HepG2 (cell line): ENCODE data around the gene HOXA6. TPM values are rescaled to one million over a fixed set of nuclear protein-coding genes. Genes with fewer than 3 reads are reported as not detected.

Source experiments
- ATAC-seq: fragments of 200-7000 bp; cut with Tn5 transposase; 3 replicates; pipeline ENCODE4 v1.9.1; 2020; ENCODE audit warnings: mild to moderate bottlenecking, moderate library complexity
- BruUV-seq: library from RNA; stranded (reverse); fragments of 400-500 nt; replicated peaks from 2 replicates; lab custom pipeline; 2021; lab: Mats Ljungman, UMichigan
- CTCF ChIA-PET: fragments of 300-600 bp; formaldehyde crosslinking; extraction: SDS; loops from one replicate; lab custom pipeline; 2021; ENCODE audit warnings: low total read pairs, inconsistent platforms, low intra/inter-chr PET ratio; lab: Yijun Ruan, JAX
- POLR2A ChIA-PET: fragments of 350-600 bp; sonication (Branson Sonifier 250); formaldehyde crosslinking; loops from one replicate; lab custom pipeline; 2020; ENCODE audit warnings: antibody characterized with exemption, inconsistent platforms; lab: Yijun Ruan, JAX
- DNase-seq: peaks from one replicate; pipeline ENCODE4 v3.0.0-alpha.2; 2015; ENCODE audit warnings: low spot score
- FAIRE-seq: peaks from 3 replicates; lab custom pipeline; 2011; peaks lifted over from hg19 to GRCh38; lab: Jason Lieb, UNC
- H2AFZ ChIP-seq: one replicate; pipeline ENCODE4 v1.6.1; 2011; ENCODE audit warnings: low read length, inconsistent platforms
- H3K27ac ChIP-seq: fragments of 300-600 bp; 3 replicates; pipeline ENCODE4 v1.8.0; 2011; ENCODE audit warnings: mixed run types, mild to moderate bottlenecking, mixed read lengths, low read length, inconsistent platforms; ENCODE audit not compliant: insufficient read depth; ENCODE audit errors: extremely low read length
- H3K27me3 ChIP-seq, 2 experiments: fragments of 200-600 bp in 1 of 2; 2 replicates in 1 of 2; 3 replicates in 1 of 2; pipeline versions ENCODE4 v1.6.0 to v1.8.0; 2011; ENCODE audit warnings: low read length in 2 of 2, mild to moderate bottlenecking in 2 of 2, moderate library complexity in 2 of 2, inconsistent platforms in 1 of 2; ENCODE audit not compliant: insufficient read depth in 2 of 2, control insufficient read depth in 1 of 2
- H3K36me3 ChIP-seq, 2 experiments: fragments of 200-600 bp in 1 of 2; replicated peaks in 1 of 2; 2 replicates in 1 of 2; 3 replicates in 1 of 2; pipeline versions ENCODE4 v1.5.1 to v1.8.0; 2011; ENCODE audit warnings: low read length in 2 of 2, inconsistent platforms in 1 of 2; ENCODE audit not compliant: insufficient read depth in 2 of 2, control insufficient read depth in 1 of 2
- H3K4me1 ChIP-seq: 2 replicates; pipeline ENCODE4 v1.5.1; 2012; ENCODE audit warnings: low read length, inconsistent platforms; ENCODE audit not compliant: insufficient read depth
- H3K4me2 ChIP-seq: 2 replicates; pipeline ENCODE4 v1.6.0; 2011; ENCODE audit warnings: low read depth, low read length, inconsistent platforms
- H3K4me3 ChIP-seq, 3 experiments: fragments of 200-600 bp in 1 of 3; sonication (generic), shearing (Covaris generic) in 1 of 3; replicated peaks in 1 of 3; 2 replicates each; pipeline ENCODE4 v1.5.1; 2011 to 2016; ENCODE audit warnings: low read length in 3 of 3, inconsistent platforms in 2 of 3, low read depth in 2 of 3, mild to moderate bottlenecking in 2 of 3, control low read depth in 1 of 3, mixed read lengths in 1 of 3; ENCODE audit not compliant: insufficient read depth in 1 of 3
- H3K79me2 ChIP-seq: one replicate; pipeline ENCODE4 v1.6.1; 2011; ENCODE audit warnings: low read length, inconsistent platforms; ENCODE audit not compliant: insufficient read depth
- H3K9ac ChIP-seq: 2 replicates; pipeline ENCODE4 v1.6.0; 2011; ENCODE audit warnings: mild to moderate bottlenecking, low read depth, low read length, inconsistent platforms; ENCODE audit not compliant: insufficient read depth
- H3K9me3 ChIP-seq: 2 replicates; pipeline ENCODE4 v1.5.1; 2012; ENCODE audit warnings: mild to moderate bottlenecking, low read length
- H4K20me1 ChIP-seq: 2 replicates; pipeline ENCODE4 v1.6.0; 2011; ENCODE audit warnings: inconsistent platforms, mild to moderate bottlenecking, low read length, moderate library complexity; ENCODE audit not compliant: insufficient read depth
- ETV5 ChIP-seq: IDR thresholded peaks from 2 replicates; pipeline ENCODE4 v1.6.1; 2018; ENCODE audit warnings: missing biosample characterization, missing genetic modification reagents, inconsistent platforms, borderline replicate concordance
- ETV6 ChIP-seq: sonication (generic); formaldehyde crosslinking; conservative IDR thresholded peaks from 2 replicates; pipeline ENCODE4 v1.4.0; 2020; ENCODE audit warnings: missing genetic modification reagents
- PLRG1 ChIP-seq: fragments of 450-650 bp; conservative IDR thresholded peaks from 2 replicates; pipeline ENCODE4 v1.6.1; 2016
- POLR2AphosphoS5 ChIP-seq: IDR thresholded peaks from 2 replicates; pipeline ENCODE4 v1.6.1; 2012; ENCODE audit warnings: low read depth, low read length
- SP1 ChIP-seq, 2 experiments: fragments of 450-650 bp in 1 of 2; sonication (generic) in 1 of 2; formaldehyde crosslinking in 1 of 2; IDR thresholded peaks; 2 replicates each; pipeline versions ENCODE4 v1.4.0 to v1.6.1; 2016 to 2020; ENCODE audit warnings: missing genetic modification reagents in 1 of 2
- STAT5B ChIP-seq: sonication (generic); formaldehyde crosslinking; IDR thresholded peaks from 2 replicates; pipeline ENCODE4 v1.4.0; 2020; ENCODE audit warnings: missing genetic modification reagents
- YY1 ChIP-seq: IDR thresholded peaks from 2 replicates; pipeline ENCODE4 v1.6.1; 2011; ENCODE audit warnings: low read length, low read depth, moderate library complexity, mild to moderate bottlenecking; ENCODE audit not compliant: insufficient read depth, insufficient replicate concordance
- ZNF230 ChIP-seq: sonication (generic); formaldehyde crosslinking; IDR thresholded peaks from 2 replicates; pipeline ENCODE4 v1.4.0; 2020; ENCODE audit warnings: mild to moderate bottlenecking, missing genetic modification reagents
- ZNF335 ChIP-seq: sonication (generic); formaldehyde crosslinking; IDR thresholded peaks from 2 replicates; pipeline ENCODE4 v1.4.0; 2020; ENCODE audit warnings: missing genetic modification reagents
- ZNF432 ChIP-seq: sonication (generic); formaldehyde crosslinking; IDR thresholded peaks from 2 replicates; pipeline ENCODE4 v1.5.0; 2020; ENCODE audit warnings: missing genetic modification reagents, mild to moderate bottlenecking, borderline replicate concordance
- ZNF777 ChIP-seq: sonication (generic); formaldehyde crosslinking; IDR thresholded peaks from 2 replicates; pipeline ENCODE4 v1.4.0; 2020; ENCODE audit warnings: missing genetic modification reagents
- ZSCAN9 ChIP-seq: IDR thresholded peaks from 2 replicates; pipeline ENCODE4 v1.6.1; 2016; ENCODE audit warnings: borderline replicate concordance
- WGBS: methylation state at CpG from one replicate; pipeline ENCODE4 v1.1.6; 2017; ENCODE audit warnings: low lambda C conversion rate; 5-methylcytosine and 5-hydroxymethylcytosine counted together
- in situ Hi-C: cut with HindIII; loops from 2 replicates; pipeline ENCODE4 v1.10.0; 2017; ENCODE audit warnings: low pct_unique_long_range_greater_than_20kb; ENCODE audit not compliant: extremely low pct_ligation_motif_present
- intact Hi-C: fragments of 100-400 bp; cut with micrococcal nuclease; formaldehyde crosslinking; loops from one replicate; pipeline ENCODE4 v1.10.0; 2022; ENCODE audit not compliant: unreplicated experiment
- polyA plus RNA-seq, 8 experiments: library from polyadenylated mRNA; depleted of rRNA in 3 of 8; stranded (reverse) in 7 of 8; unstranded in 1 of 8; fragments of >200 nt; fragmentation: Illumina TruSeq in 4 of 8; extraction: Trizol in 4 of 8; gene quantifications; 2 replicates each; pipeline versions ENCODE4 v1.2.1 to v1.2.3, GENCODE V29; 2011 to 2016; ENCODE audit warnings: low read depth in 4 of 8, missing spikeins in 1 of 8, mixed read lengths in 1 of 8; ENCODE audit not compliant: insufficient read depth in 1 of 8
- total RNA-seq, 5 experiments: library from RNA; depleted of rRNA; stranded (reverse); fragments of >200 nt; fragmentation: Illumina TruSeq; extraction: Trizol; gene quantifications; 2 replicates each; pipeline ENCODE4 v1.2.3, GENCODE V29; 2016; ENCODE audit warnings: low read depth in 1 of 5
- TF ChIP-seq, protein P1 (sequence below): sonication (generic); formaldehyde crosslinking; IDR thresholded peaks from 2 replicates; pipeline ENCODE4 v1.5.0; 2020; ENCODE audit warnings: mild to moderate bottlenecking, missing genetic modification reagents
- TF ChIP-seq, protein P2 (sequence below): sonication (generic); formaldehyde crosslinking; IDR thresholded peaks from 2 replicates; pipeline ENCODE4 v1.8.1; 2023; ENCODE audit warnings: mild to moderate bottlenecking, inconsistent platforms, moderate library complexity, missing genetic modification reagents, borderline replicate concordance
- TF ChIP-seq, protein P3 (sequence below): sonication (generic); formaldehyde crosslinking; IDR thresholded peaks from 2 replicates; pipeline ENCODE4 v1.4.0; 2020; ENCODE audit warnings: missing genetic modification reagents
- TF ChIP-seq, protein P4 (sequence below): sonication (generic); formaldehyde crosslinking; IDR thresholded peaks from 2 replicates; pipeline ENCODE4 v1.8.0; 2022; ENCODE audit warnings: missing genetic modification reagents, low read depth, mild to moderate bottlenecking, borderline replicate concordance

HOXA6 gene
- total and polyA plus RNA-seq, 2 of the 13 experiments (the other 11 are each of a cell fraction or from before 2014, with no cell fraction given): 1.3 to 1.5 TPM

DNA sequence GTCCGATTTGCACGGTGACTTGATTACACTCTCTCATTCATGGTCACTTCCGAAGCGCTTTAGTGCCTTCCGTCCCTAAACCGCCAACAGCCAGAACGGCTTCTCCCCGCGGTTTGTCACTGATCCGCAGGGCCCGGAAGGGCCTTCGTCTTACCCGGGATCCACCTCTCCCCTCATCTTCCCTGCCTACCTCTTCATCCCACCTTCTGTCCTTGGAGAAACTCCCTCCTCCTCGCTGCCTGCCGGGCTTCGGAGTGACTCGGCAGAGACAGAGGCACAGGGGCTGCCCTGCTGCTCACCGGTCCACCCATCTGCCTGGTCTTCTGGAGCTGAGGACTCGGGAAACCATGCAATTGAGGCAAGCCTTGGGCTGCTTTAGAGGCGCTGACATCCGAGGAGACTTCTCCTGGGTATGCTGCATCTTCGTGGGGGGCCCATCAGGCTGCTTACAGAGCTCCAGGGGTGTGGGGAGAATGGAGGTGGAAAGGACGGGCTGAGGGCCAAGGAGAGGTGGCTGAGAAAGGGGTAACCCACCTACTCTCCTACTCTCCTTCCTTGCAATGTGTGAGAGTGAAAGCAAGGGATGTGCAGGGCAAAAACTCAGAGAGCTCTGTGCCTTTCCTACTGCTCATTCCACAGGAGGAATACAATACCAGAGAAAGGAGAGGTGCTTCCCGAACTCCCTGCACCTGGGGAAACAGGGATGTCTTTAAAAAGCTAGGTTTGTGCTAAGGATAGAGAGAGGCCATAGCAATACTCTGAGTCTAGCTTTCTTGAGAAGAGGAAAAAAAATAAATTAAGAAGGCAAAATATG, 38.5 kb upstream of the HOXA6 start (continued):
- TF ChIP-seq, protein P1, sequence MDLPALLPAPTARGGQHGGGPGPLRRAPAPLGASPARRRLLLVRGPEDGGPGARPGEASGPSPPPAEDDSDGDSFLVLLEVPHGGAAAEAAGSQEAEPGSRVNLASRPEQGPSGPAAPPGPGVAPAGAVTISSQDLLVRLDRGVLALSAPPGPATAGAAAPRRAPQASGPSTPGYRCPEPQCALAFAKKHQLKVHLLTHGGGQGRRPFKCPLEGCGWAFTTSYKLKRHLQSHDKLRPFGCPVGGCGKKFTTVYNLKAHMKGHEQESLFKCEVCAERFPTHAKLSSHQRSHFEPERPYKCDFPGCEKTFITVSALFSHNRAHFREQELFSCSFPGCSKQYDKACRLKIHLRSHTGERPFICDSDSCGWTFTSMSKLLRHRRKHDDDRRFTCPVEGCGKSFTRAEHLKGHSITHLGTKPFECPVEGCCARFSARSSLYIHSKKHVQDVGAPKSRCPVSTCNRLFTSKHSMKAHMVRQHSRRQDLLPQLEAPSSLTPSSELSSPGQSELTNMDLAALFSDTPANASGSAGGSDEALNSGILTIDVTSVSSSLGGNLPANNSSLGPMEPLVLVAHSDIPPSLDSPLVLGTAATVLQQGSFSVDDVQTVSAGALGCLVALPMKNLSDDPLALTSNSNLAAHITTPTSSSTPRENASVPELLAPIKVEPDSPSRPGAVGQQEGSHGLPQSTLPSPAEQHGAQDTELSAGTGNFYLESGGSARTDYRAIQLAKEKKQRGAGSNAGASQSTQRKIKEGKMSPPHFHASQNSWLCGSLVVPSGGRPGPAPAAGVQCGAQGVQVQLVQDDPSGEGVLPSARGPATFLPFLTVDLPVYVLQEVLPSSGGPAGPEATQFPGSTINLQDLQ (CRISPR knock-in tag): no peak
- no peak for TF ChIP-seq ZSCAN9 (CRISPR knock-in tag)
- no peak for TF ChIP-seq ZNF432
- no peak for TF ChIP-seq ETV5 (CRISPR knock-in tag)
- TF ChIP-seq, all 625 proteins: peak for 0

DNA sequence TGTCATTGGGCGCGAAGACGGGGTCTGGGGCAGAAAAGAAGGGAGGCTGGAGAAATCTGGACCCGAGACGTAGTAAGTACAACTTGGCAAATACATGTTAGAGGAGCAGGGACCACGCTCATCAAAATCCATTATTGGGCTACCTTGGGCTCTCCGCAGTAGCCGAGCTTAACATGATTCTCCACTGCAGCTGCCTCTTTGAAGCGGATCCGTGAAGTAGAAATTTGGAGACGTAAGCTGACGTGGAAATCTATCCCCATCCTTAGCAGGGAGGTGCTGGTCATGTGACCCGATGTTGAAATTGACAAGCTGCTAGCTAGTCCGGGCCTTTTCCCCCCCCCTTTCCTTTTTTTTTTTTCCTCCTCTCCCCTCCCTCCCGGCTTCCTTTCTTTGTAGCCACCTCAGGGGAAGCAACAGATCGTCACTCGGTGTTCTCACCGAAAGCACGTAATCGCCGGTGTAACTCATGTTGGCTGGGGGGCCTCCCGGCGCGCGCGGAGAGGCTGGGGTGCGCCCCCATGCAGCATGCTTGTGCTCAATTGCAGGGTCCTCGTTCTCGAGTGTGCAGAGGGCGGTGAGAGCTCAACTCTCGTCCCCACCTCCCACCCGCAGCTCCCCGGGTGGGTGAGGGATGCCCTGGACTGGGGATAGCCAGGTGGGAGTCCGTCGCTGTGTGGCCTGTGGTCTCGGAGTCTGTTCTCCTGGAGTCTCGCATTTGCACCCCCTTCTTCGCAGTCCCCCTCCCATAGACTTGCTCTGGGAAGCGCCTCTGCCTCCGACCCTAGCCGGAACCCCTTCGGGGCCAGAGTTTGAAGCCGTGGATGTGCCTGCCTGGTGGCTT, 37.7 kb upstream of the HOXA6 start, which contains the start of gene HOXA11:
Gene HOXA11 (minus strand): TSS at position 220 of the 841 bp plus-strand sequence. CDS start 88 bp downstream, at position 132.
- DNase-seq (no peak), ATAC-seq (no peak), FAIRE-seq (no peak)
- H3K4me3 ChIP-seq: peak within 1 kb of the TSS; percentile 52 to 67 (median 64)
- H3K27me3 ChIP-seq: peaks cover 34 to 96% of the 10 kb centered on the region in 2 experiments
- H3K9me3 ChIP-seq: no peaks in the 10 kb centered on the region
- no peaks in the 10 kb centered on the region for H3K79me2 ChIP-seq
- peaks cover 6% of the 10 kb centered on the region; the same call in 1 of the 2 replicates for H4K20me1 ChIP-seq
- intact Hi-C loops: no loop called here
- 31% methylated on average over 30 of the region's 43 CpGs for WGBS
- in situ Hi-C loops: no loop called here
- ChIA-PET CTCF (no interaction called here), POLR2A (interaction anchor here (0.6 kb wide), 1 partner anchor 11 kb away, joined by 3 read pairs; no protein-coding TSS in a partner anchor)
- H3K9ac ChIP-seq: no peak within 1 kb of the TSS
- peak within 1 kb of the TSS; percentile 84 for H3K4me2 ChIP-seq
- H3K27ac ChIP-seq: no peak within 1 kb of the TSS
- BruUV-seq: no TSS peak
- no peaks in the 10 kb centered on the region for H3K36me3 ChIP-seq
- peaks cover 39% of the 10 kb centered on the region for H3K4me1 ChIP-seq
- H2AFZ ChIP-seq: no peak within 1 kb of the TSS
- TF ChIP-seq ZNF777 (CRISPR knock-in tag) (no peak), POLR2AphosphoS5 (no peak), ZNF230 (CRISPR knock-in tag) (no peak), SP1 (IDR thresholded peaks at IDR 0.05) (no peak), SP1 (CRISPR knock-in tag; IDR thresholded peaks at IDR 0.05) (no peak), PLRG1 (no peak), YY1 (no peak), ZNF335 (CRISPR knock-in tag) (no peak), ETV6 (no peak), STAT5B (CRISPR knock-in tag) (no peak)
- TF ChIP-seq, protein P2, sequence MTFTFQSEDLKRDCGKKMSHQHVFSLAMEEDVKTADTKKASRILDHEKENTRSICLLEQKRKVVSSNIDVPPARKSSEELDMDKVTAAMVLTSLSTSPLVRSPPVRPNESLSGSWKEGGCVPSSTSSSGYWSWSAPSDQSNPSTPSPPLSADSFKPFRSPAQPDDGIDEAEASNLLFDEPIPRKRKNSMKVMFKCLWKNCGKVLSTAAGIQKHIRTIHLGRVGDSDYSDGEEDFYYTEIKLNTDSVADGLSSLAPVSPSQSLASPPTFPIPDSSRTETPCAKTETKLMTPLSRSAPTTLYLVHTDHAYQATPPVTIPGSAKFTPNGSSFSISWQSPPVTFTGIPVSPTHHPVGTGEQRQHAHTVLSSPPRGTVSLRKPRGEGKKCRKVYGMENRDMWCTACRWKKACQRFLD (CRISPR knock-in tag): no peak
- TF ChIP-seq, protein P3, sequence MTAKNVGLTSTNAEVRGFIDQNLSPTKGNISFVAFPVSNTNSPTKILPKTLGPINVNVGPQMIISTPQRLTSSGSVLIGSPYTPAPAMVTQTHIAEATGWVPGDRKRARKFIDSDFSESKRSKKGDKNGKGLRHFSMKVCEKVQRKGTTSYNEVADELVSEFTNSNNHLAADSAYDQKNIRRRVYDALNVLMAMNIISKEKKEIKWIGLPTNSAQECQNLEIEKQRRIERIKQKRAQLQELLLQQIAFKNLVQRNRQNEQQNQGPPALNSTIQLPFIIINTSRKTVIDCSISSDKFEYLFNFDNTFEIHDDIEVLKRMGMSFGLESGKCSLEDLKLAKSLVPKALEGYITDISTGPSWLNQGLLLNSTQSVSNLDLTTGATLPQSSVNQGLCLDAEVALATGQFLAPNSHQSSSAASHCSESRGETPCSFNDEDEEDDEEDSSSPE (CRISPR knock-in tag): no peak
- TF ChIP-seq, protein P4, sequence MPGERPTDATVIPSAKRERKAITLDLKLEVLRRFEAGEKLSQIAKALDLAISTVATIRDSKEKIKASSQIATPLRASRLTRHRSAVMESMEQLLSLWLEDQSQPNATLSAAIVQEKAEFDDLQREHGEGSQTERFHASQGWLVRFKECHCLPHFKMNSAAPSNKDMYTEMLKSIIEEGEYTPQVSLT (CRISPR knock-in tag): no peak
